G401 (cell line): ENCODE data around the gene CST9L. TPM values are rescaled to one million over a fixed set of nuclear protein-coding genes. Genes with fewer than 3 reads are reported as not detected.
A peak's percentile ranks its signal among the peaks of the same experiment; 100 is the strongest.

Source experiments
- DNase-seq: peaks from one replicate; pipeline ENCODE4 v3.0.0-alpha.2; 2015; ENCODE audit warnings: low spot score
- in situ Hi-C: cut with HindIII; loops from 2 replicates; pipeline ENCODE4 v1.10.0; 2016; ENCODE audit warnings: low sequenced_read_pairs, mixed read lengths
- total RNA-seq: library from RNA; depleted of rRNA; stranded (reverse); fragments of >200 nt; shearing (Covaris generic); gene quantifications from 2 replicates; pipeline ENCODE4 v1.2.3, GENCODE V29; 2014; rRNA removed

CST9L gene
- total RNA-seq, 1 experiment from 2014 or later, result not detected

- in situ Hi-C loops, result no loop called here
- no peak for DNase-seq
These were observed 44.1 kb downstream of the CST9L start for GRCh38 chr20:23524146-23524545.

GRCh38 chr20:23520185-23520584 is 48.1 kb downstream of the CST9L start:
- in situ Hi-C loops, result no loop called here
- DNase-seq, result no peak

- DNase-seq, result no peak
- in situ Hi-C loops, result no loop called here
These were observed 48.7 kb downstream of the CST9L start for GRCh38 chr20:23519556-23519955.

- in situ Hi-C loops, result no loop called here
These were observed 50.6 kb downstream of the CST9L start for GRCh38 chr20:23517719-23518118.

GRCh38 chr20:23515250-23515939 is 52.9 kb downstream of the CST9L start:
- DNase-seq, result no peak
- in situ Hi-C loops, result no loop called here

More at GRCh38 chr20:23517719-23518118, 50.6 kb downstream of the CST9L start:
- DNase-seq, result peak; percentile 67

- in situ Hi-C loops, result no loop called here
- DNase-seq, result no peak
These were observed 53.4 kb downstream of the CST9L start for GRCh38 chr20:23514848-23515247.

Other genes starting within 250 kb of the CST9L start
- 54.8 and 80.7 TPM in 2 replicates for gene NXT1, start 217.7 kb downstream of the CST9L start, total RNA-seq
- gene GZF1, start 206.3 kb downstream of the CST9L start, total RNA-seq, result 9.0 and 24.1 TPM in 2 replicates
- 3.7 and 5.0 TPM in 2 replicates for gene NAPB, start 147.0 kb downstream of the CST9L start, total RNA-seq
- gene CSTL1, start 128.8 kb downstream of the CST9L start, total RNA-seq, result not detected in 2 replicates
- gene CST11, start 115.6 kb downstream of the CST9L start, total RNA-seq, result not detected in 2 replicates
- not detected in 2 replicates for gene CST8, start 77.4 kb downstream of the CST9L start, total RNA-seq
- gene CST9, start 37.4 kb upstream of the CST9L start, total RNA-seq, result not detected in 2 replicates
- 26.7 and 56.5 TPM in 2 replicates for gene CST3, start 69.5 kb upstream of the CST9L start, total RNA-seq
- not detected in 2 replicates for gene CST4, start 120.6 kb upstream of the CST9L start, total RNA-seq
- not detected in 2 replicates for gene CST1, start 182.5 kb upstream of the CST9L start, total RNA-seq